CD14-positive monocyte (primary cell): ENCODE measurements around the gene TFDP2. TPM values are rescaled to one million over a fixed set of nuclear protein-coding genes. Genes with fewer than 3 reads are reported as not detected.

Source experiments
- DNase-seq, 3 donors: peaks; one replicate each; pipeline ENCODE4 v3.0.0-alpha.2; 2011 to 2022
- H2AFZ ChIP-seq: 2 replicates; pipeline ENCODE4 v1.6.0; 2012; ENCODE audit warnings: mild to moderate bottlenecking, low read depth, low read length, inconsistent platforms; ENCODE audit not compliant: insufficient read depth, poor library complexity, severe bottlenecking
- H3K27ac ChIP-seq, 2 donors: 1 replicate in 1 of 2; 2 replicates in 1 of 2; pipeline ENCODE4 v1.5.1; 2012 to 2013; ENCODE audit warnings: low read length in 2 of 2, control low read depth in 1 of 2, inconsistent platforms in 1 of 2, low read depth in 1 of 2, mild to moderate bottlenecking in 1 of 2
- H3K27me3 ChIP-seq, 2 donors: one replicate each; pipeline versions ENCODE4 v1.6.0 to v1.6.1; 2011 to 2013; ENCODE audit warnings: low read length in 2 of 2; ENCODE audit not compliant: control insufficient read depth in 2 of 2, insufficient read depth in 2 of 2
- H3K36me3 ChIP-seq, 2 donors: replicated peaks in 1 of 2; 1 replicate in 1 of 2; 2 replicates in 1 of 2; pipeline versions ENCODE4 v1.5.1 to v1.6.1; 2012 to 2013; ENCODE audit warnings: low read length in 2 of 2, control low read depth in 1 of 2, inconsistent platforms in 1 of 2, mild to moderate bottlenecking in 1 of 2; ENCODE audit not compliant: insufficient read depth in 2 of 2, control insufficient read depth in 1 of 2
- H3K4me1 ChIP-seq, 2 donors: 1 replicate in 1 of 2; 2 replicates in 1 of 2; pipeline versions ENCODE4 v1.5.1 to v1.6.1; 2012 to 2013; ENCODE audit warnings: low read length in 2 of 2, control low read depth in 1 of 2, inconsistent platforms in 1 of 2, mild to moderate bottlenecking in 1 of 2, moderate library complexity in 1 of 2; ENCODE audit not compliant: insufficient read depth in 2 of 2, control insufficient read depth in 1 of 2
- H3K4me2 ChIP-seq: replicated peaks from 2 replicates; pipeline ENCODE3; 2012; ENCODE audit warnings: low read length, moderate library complexity, mild to moderate bottlenecking; ENCODE audit not compliant: poor library complexity, severe bottlenecking; ENCODE audit errors: extremely low read depth
- H3K4me3 ChIP-seq, 3 experiments: fragments of 200-600 bp in 1 of 3; sonication (generic) in 1 of 3; replicated peaks in 1 of 3; 1 replicate in 2 of 3; 2 replicates in 1 of 3; pipeline ENCODE4 v1.5.1; 2011 to 2013; ENCODE audit warnings: low read length in 3 of 3, mild to moderate bottlenecking in 3 of 3, control low read depth in 2 of 3, low read depth in 2 of 3, inconsistent platforms in 1 of 3, moderate library complexity in 1 of 3
- H3K79me2 ChIP-seq: 2 replicates; pipeline ENCODE4 v1.6.0; 2012; ENCODE audit warnings: mild to moderate bottlenecking, control low read depth, inconsistent platforms, low read length, moderate library complexity; ENCODE audit not compliant: insufficient read depth
- H3K9ac ChIP-seq: 2 replicates; pipeline ENCODE4 v1.6.0; 2017; ENCODE audit warnings: low read length, mild to moderate bottlenecking; ENCODE audit not compliant: insufficient read depth, poor library complexity, severe bottlenecking
- H3K9me3 ChIP-seq, 2 donors: replicated peaks in 1 of 2; 1 replicate in 1 of 2; 2 replicates in 1 of 2; pipeline versions ENCODE4 v1.5.1 to v1.6.1; 2012 to 2013; ENCODE audit warnings: low read length in 2 of 2, control low read depth in 1 of 2; ENCODE audit not compliant: control insufficient read depth in 1 of 2, insufficient read depth in 1 of 2
- H4K20me1 ChIP-seq: 2 replicates; pipeline ENCODE4 v1.6.0; 2012; ENCODE audit warnings: mild to moderate bottlenecking, low read length, control low read depth, moderate library complexity; ENCODE audit not compliant: insufficient read depth
- H3K27ac Mint-ChIP-seq, 7 donors: one replicate each; pipeline ENCODE4 v1.8.0; 2020; ENCODE audit warnings: mild to moderate bottlenecking in 7 of 7, mixed read lengths in 7 of 7, moderate library complexity in 6 of 7, inconsistent platforms in 2 of 7
- H3K27me3 Mint-ChIP-seq, 3 donors: one replicate each; pipeline ENCODE4 v1.8.0; 2021 to 2022; ENCODE audit warnings: low read depth in 3 of 3, mild to moderate bottlenecking in 3 of 3, mixed read lengths in 3 of 3, moderate library complexity in 3 of 3, inconsistent platforms in 1 of 3
- H3K36me3 Mint-ChIP-seq, 2 donors: one replicate each; pipeline ENCODE4 v1.8.0; 2020; ENCODE audit warnings: mixed read lengths in 2 of 2, inconsistent platforms in 1 of 2, mild to moderate bottlenecking in 1 of 2
- H3K4me1 Mint-ChIP-seq: one replicate; pipeline ENCODE4 v1.8.0; 2020; ENCODE audit warnings: mild to moderate bottlenecking, mixed read lengths
- H3K4me3 Mint-ChIP-seq, 2 donors: one replicate each; pipeline ENCODE4 v1.8.0; 2020; ENCODE audit warnings: mild to moderate bottlenecking in 2 of 2, mixed read lengths in 2 of 2, moderate library complexity in 1 of 2
- H3K9me3 Mint-ChIP-seq, 7 donors: one replicate each; pipeline ENCODE4 v1.8.0; 2020 to 2022; ENCODE audit warnings: mixed read lengths in 7 of 7, mild to moderate bottlenecking in 6 of 7, moderate library complexity in 6 of 7, inconsistent platforms in 2 of 7
- CTCF ChIP-seq: fragments of 200-600 bp; IDR thresholded peaks from one replicate; pipeline ENCODE4 v1.8.0; 2022; ENCODE audit warnings: antibody characterized with exemption, mild to moderate bottlenecking
- WGBS: methylation state at CpG from one replicate; pipeline ENCODE4 v1.1.5; 2013; ENCODE audit warnings: missing lambda C conversion rate; ENCODE audit not compliant: insufficient coverage; 5-methylcytosine and 5-hydroxymethylcytosine counted together
- intact Hi-C, 2 donors: fragments of 100-400 bp; cut with micrococcal nuclease; formaldehyde crosslinking; loops; one replicate each; pipeline versions ENCODE4 v1.15.0 to v1.15.1; 2023
- polyA plus RNA-seq, 3 donors: library from polyadenylated mRNA; depleted of rRNA in 1 of 3; unstranded in 2 of 3; stranded (reverse) in 1 of 3; fragments of 300-500 nt in 2 of 3; fragments of >200 nt in 1 of 3; fragmentation: Illumina TruSeq in 2 of 3; gene quantifications; 1 replicate in 2 of 3; 2 replicates in 1 of 3; pipeline ENCODE4 v1.2.3, GENCODE V29; 2012 to 2021

Gene TFDP2
- polyA plus RNA-seq, 3 donors, result 1.1 to 3.5 (median 1.7) TPM

- Mint-ChIP-seq H3K9me3 (peaks cover 0 to 2% (median 0%) of the 10 kb centered on the region in 7 donors), H3K4me3 (no peak overlapping the region), H3K27ac (no peak overlapping the region), H3K27me3 (no peaks in the 10 kb centered on the region), H3K4me1 (no peaks in the 10 kb centered on the region), H3K36me3 (peaks cover 4 to 11% of the 10 kb centered on the region in 2 donors)
- no peak for TF ChIP-seq CTCF
- H3K4me1 ChIP-seq, result no peaks in the 10 kb centered on the region
- H3K9me3 ChIP-seq, result peaks cover 0 to 2% of the 10 kb centered on the region in 2 donors
- no peak overlapping the region for H3K27ac ChIP-seq
- no peak overlapping the region for H3K4me3 ChIP-seq
- WGBS, result 96% methylated on average over 4 of the region's 6 CpGs
- DNase-seq, result no peak
- no peak overlapping the region for H3K9ac ChIP-seq
- intact Hi-C loops, result no loop called here
- peaks cover 0 to 8% of the 10 kb centered on the region in 2 donors for H3K36me3 ChIP-seq
- no peak overlapping the region for H3K4me2 ChIP-seq
- H3K27me3 ChIP-seq, result no peaks in the 10 kb centered on the region
- H4K20me1 ChIP-seq, result no peaks in the 10 kb centered on the region
- H3K79me2 ChIP-seq, result no peaks in the 10 kb centered on the region
- no peak overlapping the region for H2AFZ ChIP-seq
Observed at GRCh38 chr3:141949972-141950371, 199.4 kb downstream of the TFDP2 start.

- no peaks in the 10 kb centered on the region for H3K79me2 ChIP-seq
- H3K9ac ChIP-seq, result no peak overlapping the region
- 90% methylated on average over 2 of the region's 10 CpGs for WGBS
- no peaks in the 10 kb centered on the region for H3K4me1 Mint-ChIP-seq
- H3K9me3 Mint-ChIP-seq, result peaks cover 0 to 2% (median 0%) of the 10 kb centered on the region in 7 donors
- H3K9me3 ChIP-seq, result peaks cover 0 to 2% of the 10 kb centered on the region in 2 donors
- no peak overlapping the region for H3K4me3 Mint-ChIP-seq
- peaks cover 0 to 8% of the 10 kb centered on the region in 2 donors for H3K36me3 ChIP-seq
- H3K27me3 ChIP-seq, result no peaks in the 10 kb centered on the region
- no peak overlapping the region for H3K27ac ChIP-seq
- H3K4me3 ChIP-seq, result no peak overlapping the region
- H3K36me3 Mint-ChIP-seq, result peaks cover 4 to 11% of the 10 kb centered on the region in 2 donors
- H3K4me2 ChIP-seq, result no peak overlapping the region
- DNase-seq, result no peak
- no peaks in the 10 kb centered on the region for H4K20me1 ChIP-seq
- no peak for TF ChIP-seq CTCF
- no peaks in the 10 kb centered on the region for H3K4me1 ChIP-seq
- no peaks in the 10 kb centered on the region for H3K27me3 Mint-ChIP-seq
- no peak overlapping the region for H2AFZ ChIP-seq
- H3K27ac Mint-ChIP-seq, result peak overlapping the region in 1 of 7 donors; percentile 50
- intact Hi-C loops, result no loop called here
Observed at GRCh38 chr3:141949399-141949798, 199.9 kb downstream of the TFDP2 start.
